ENCODE results near the gene PSMC5.
"Not testable (repeated sequence)": the region's sequence is repeated elsewhere in the genome, so short reads cannot be mapped to it uniquely, and the experiment has no call there.

The PSMC5 gene

GRCh38 chr17:63874061-63874626 is 46.9 kb downstream of the PSMC5 start:
- DNase-seq: not testable (repeated sequence)

- not testable (repeated sequence) for DNase-seq
Observed at GRCh38 chr17:63874693-63875092, 47.5 kb downstream of the PSMC5 start.

GRCh38 chr17:63878413-63878812 is 51.2 kb downstream of the PSMC5 start:
- not testable (repeated sequence) for DNase-seq

GRCh38 chr17:63880706-63881105 is 53.5 kb downstream of the PSMC5 start:
- DNase-seq: no peak

- not testable (repeated sequence) for DNase-seq
Observed at GRCh38 chr17:63881337-63881736, 54.1 kb downstream of the PSMC5 start.
